Effector memory CD8-positive, alpha-beta T cell (primary cell): ENCODE data around the gene AGFG2.
"Not testable (repeated sequence)": the region's sequence is repeated elsewhere in the genome, so short reads cannot be mapped to it uniquely, and the experiment has no call there.

ENCODE experiments used
- ATAC-seq: fragments of 150-1000 bp; cut with Tn5 transposase; replicated peaks from 2 replicates; pipeline ENCODE4 v1.10.0; 2021; ENCODE audit warnings: mild to moderate bottlenecking, moderate library complexity
- DNase-seq, 3 experiments: peaks; one replicate each; pipeline ENCODE4 v3.0.0; 2021
- H3K27ac Mint-ChIP-seq, 2 donors: one replicate each; pipeline ENCODE4 v1.8.0; 2022; ENCODE audit warnings: mild to moderate bottlenecking in 2 of 2, mixed read lengths in 2 of 2, moderate library complexity in 2 of 2
- H3K27me3 Mint-ChIP-seq, 2 donors: one replicate each; pipeline ENCODE4 v1.8.0; 2022; ENCODE audit warnings: mixed read lengths in 2 of 2
- H3K36me3 Mint-ChIP-seq: one replicate; pipeline ENCODE4 v1.8.0; 2022; ENCODE audit warnings: mild to moderate bottlenecking, moderate library complexity, mixed read lengths; ENCODE audit not compliant: insufficient read depth
- H3K4me1 Mint-ChIP-seq, 2 donors: one replicate each; pipeline ENCODE4 v1.8.0; 2022; ENCODE audit warnings: low read depth in 2 of 2, mixed read lengths in 2 of 2
- H3K4me3 Mint-ChIP-seq, 2 donors: one replicate each; pipeline ENCODE4 v1.8.0; 2022; ENCODE audit warnings: mild to moderate bottlenecking in 2 of 2, mixed read lengths in 2 of 2, moderate library complexity in 2 of 2
- H3K9me3 Mint-ChIP-seq, 2 donors: one replicate each; pipeline ENCODE4 v1.8.0; 2022; ENCODE audit warnings: mixed read lengths in 2 of 2

AGFG2 gene

GRCh38 chr7:100509231-100509630 lies 29.8 kb upstream of the AGFG2 start:
- no peaks in the 10 kb centered on the region for H3K9me3 Mint-ChIP-seq
- no peak for DNase-seq
- H3K27me3 Mint-ChIP-seq = no peaks in the 10 kb centered on the region
- no peak overlapping the region for H3K27ac Mint-ChIP-seq
- H3K4me3 Mint-ChIP-seq = no peak overlapping the region
- no peaks in the 10 kb centered on the region for H3K4me1 Mint-ChIP-seq
- H3K36me3 Mint-ChIP-seq = no peaks in the 10 kb centered on the region
- no peak for ATAC-seq

- DNase-seq (no peak), ATAC-seq (no peak)
- Mint-ChIP-seq H3K27ac (no peak overlapping the region), H3K9me3 (no peaks in the 10 kb centered on the region), H3K27me3 (no peaks in the 10 kb centered on the region), H3K36me3 (no peaks in the 10 kb centered on the region), H3K4me1 (peaks cover 5 to 8% of the 10 kb centered on the region in 2 donors), H3K4me3 (no peak overlapping the region)
Observed at GRCh38 chr7:100510437-100511239, 28.4 kb upstream of the AGFG2 start.

- Mint-ChIP-seq H3K36me3 (peaks cover 6% of the 10 kb centered on the region), H3K9me3 (no peaks in the 10 kb centered on the region), H3K4me3 (no peak overlapping the region), H3K27me3 (no peaks in the 10 kb centered on the region), H3K27ac (no peak overlapping the region), H3K4me1 (peaks cover 21% of the 10 kb centered on the region in 2 donors)
- DNase-seq = no peak
- no peak for ATAC-seq
Observed at GRCh38 chr7:100513212-100513810, 25.7 kb upstream of the AGFG2 start.

- Mint-ChIP-seq H3K4me3 (no peak overlapping the region), H3K27me3 (no peaks in the 10 kb centered on the region), H3K36me3 (peaks cover 6% of the 10 kb centered on the region), H3K4me1 (peaks cover 21 to 26% of the 10 kb centered on the region in 2 donors), H3K27ac (no peak overlapping the region), H3K9me3 (no peaks in the 10 kb centered on the region)
- ATAC-seq (no peak), DNase-seq (no peak)
Observed at GRCh38 chr7:100515072-100515532, 23.9 kb upstream of the AGFG2 start.

- peak; percentile 99 for ATAC-seq
- H3K36me3 Mint-ChIP-seq = peaks cover 6% of the 10 kb centered on the region
- H3K27me3 Mint-ChIP-seq = no peaks in the 10 kb centered on the region
- peak overlapping the region; percentile 71 to 73 for H3K4me3 Mint-ChIP-seq
- DNase-seq = peak; percentile 65 to 71 (median 68)
- peak overlapping the region in 1 of 2 donors; percentile 82 for H3K27ac Mint-ChIP-seq
- H3K4me1 Mint-ChIP-seq = peaks cover 21 to 26% of the 10 kb centered on the region in 2 donors
- H3K9me3 Mint-ChIP-seq = no peaks in the 10 kb centered on the region
Observed at GRCh38 chr7:100516135-100516812, 22.7 kb upstream of the AGFG2 start.

GRCh38 chr7:100517305-100517704 lies 21.7 kb upstream of the AGFG2 start:
- Mint-ChIP-seq H3K4me1 (peaks cover 21 to 26% of the 10 kb centered on the region in 2 donors), H3K36me3 (peaks cover 6% of the 10 kb centered on the region), H3K27ac (no peak overlapping the region), H3K4me3 (peak overlapping the region in 1 of 2 donors; percentile 31), H3K27me3 (no peaks in the 10 kb centered on the region), H3K9me3 (no peaks in the 10 kb centered on the region)
- DNase-seq (no peak), ATAC-seq (no peak)

GRCh38 chr7:100519580-100519979 lies 19.4 kb upstream of the AGFG2 start:
- no peak for DNase-seq
- no peak overlapping the region for H3K4me3 Mint-ChIP-seq
- H3K27ac Mint-ChIP-seq = no peak overlapping the region
- H3K27me3 Mint-ChIP-seq = no peaks in the 10 kb centered on the region
- peaks cover 21 to 26% of the 10 kb centered on the region in 2 donors for H3K4me1 Mint-ChIP-seq
- peaks cover 6% of the 10 kb centered on the region for H3K36me3 Mint-ChIP-seq
- no peaks in the 10 kb centered on the region for H3K9me3 Mint-ChIP-seq
- ATAC-seq = no peak

- Mint-ChIP-seq H3K36me3 (peaks cover 6% of the 10 kb centered on the region), H3K4me3 (no peak overlapping the region), H3K27me3 (no peaks in the 10 kb centered on the region), H3K4me1 (peaks cover 21 to 23% of the 10 kb centered on the region in 2 donors), H3K9me3 (no peaks in the 10 kb centered on the region), H3K27ac (no peak overlapping the region)
- no peak for DNase-seq
- no peak for ATAC-seq
Observed at GRCh38 chr7:100520138-100520537, 18.9 kb upstream of the AGFG2 start.

GRCh38 chr7:100521076-100521475 lies 17.9 kb upstream of the AGFG2 start:
- no peak overlapping the region for H3K4me3 Mint-ChIP-seq
- peaks cover 11 to 14% of the 10 kb centered on the region in 2 donors for H3K4me1 Mint-ChIP-seq
- peaks cover 2% of the 10 kb centered on the region for H3K36me3 Mint-ChIP-seq
- no peak overlapping the region for H3K27ac Mint-ChIP-seq
- no peaks in the 10 kb centered on the region for H3K27me3 Mint-ChIP-seq
- ATAC-seq = no peak
- no peak for DNase-seq
- H3K9me3 Mint-ChIP-seq = no peaks in the 10 kb centered on the region

GRCh38 chr7:100521909-100522593 lies 17.0 kb upstream of the AGFG2 start:
- not testable (repeated sequence) for ATAC-seq, H3K4me3 Mint-ChIP-seq, H3K27ac Mint-ChIP-seq, H3K4me1 Mint-ChIP-seq, H3K27me3 Mint-ChIP-seq, DNase-seq, H3K9me3 Mint-ChIP-seq, H3K36me3 Mint-ChIP-seq

- not testable (repeated sequence) for H3K36me3 Mint-ChIP-seq, DNase-seq, H3K4me3 Mint-ChIP-seq, H3K4me1 Mint-ChIP-seq, H3K27ac Mint-ChIP-seq, H3K27me3 Mint-ChIP-seq, H3K9me3 Mint-ChIP-seq, ATAC-seq
Observed at GRCh38 chr7:100523192-100523591, 15.8 kb upstream of the AGFG2 start.

GRCh38 chr7:100528108-100528866 lies 10.7 kb upstream of the AGFG2 start:
- H3K4me3 Mint-ChIP-seq, H3K27me3 Mint-ChIP-seq, H3K36me3 Mint-ChIP-seq, H3K9me3 Mint-ChIP-seq, H3K27ac Mint-ChIP-seq, DNase-seq, ATAC-seq, H3K4me1 Mint-ChIP-seq: not testable (repeated sequence)
